NOMO-1 treated with DMSO at 0.1 percent for 48 hours (cell line): ENCODE measurements around the gene CDK14.
A peak's percentile ranks its signal among the peaks of the same experiment; 100 is the strongest.
"Not testable (repeated sequence)": the region's sequence is repeated elsewhere in the genome, so short reads cannot be mapped to it uniquely, and the experiment has no call there.

Source experiments
- DNase-seq: peaks from one replicate; lab custom pipeline; 2025; ENCODE audit not compliant: unreplicated experiment; lab: John Stamatoyannopoulos, UW

Gene CDK14

DNA sequence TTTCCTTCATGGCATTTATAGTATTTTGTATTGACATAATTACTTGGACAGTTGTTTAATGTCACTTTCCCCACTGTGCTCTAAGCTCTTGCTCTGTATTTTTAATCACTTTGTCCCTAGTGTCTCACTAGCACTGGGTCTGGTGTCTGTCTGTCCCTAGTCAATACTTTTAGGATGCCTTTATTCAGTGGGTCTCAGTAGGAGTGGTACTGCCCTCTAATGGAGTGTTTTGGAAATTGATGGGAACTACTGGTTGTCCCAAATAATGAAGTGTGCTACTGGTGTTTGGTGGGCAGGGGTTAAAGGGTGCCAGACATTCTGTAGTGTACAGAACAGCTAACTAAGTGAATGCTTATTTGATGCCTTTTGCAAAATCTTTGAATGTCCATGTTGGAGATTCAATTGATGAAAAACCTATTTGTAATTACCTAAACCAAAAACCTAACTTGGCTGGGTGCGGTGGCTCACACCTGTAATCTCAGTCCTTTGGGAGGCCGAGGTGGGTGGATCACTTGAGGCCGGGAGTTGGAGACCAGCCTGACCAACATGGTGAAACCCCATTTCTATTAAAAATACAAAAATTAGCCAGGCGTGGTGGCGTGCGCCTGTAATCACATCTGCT lies 33.3 kb downstream of the CDK14 start:
- DNase-seq = peak; percentile 85

DNA sequence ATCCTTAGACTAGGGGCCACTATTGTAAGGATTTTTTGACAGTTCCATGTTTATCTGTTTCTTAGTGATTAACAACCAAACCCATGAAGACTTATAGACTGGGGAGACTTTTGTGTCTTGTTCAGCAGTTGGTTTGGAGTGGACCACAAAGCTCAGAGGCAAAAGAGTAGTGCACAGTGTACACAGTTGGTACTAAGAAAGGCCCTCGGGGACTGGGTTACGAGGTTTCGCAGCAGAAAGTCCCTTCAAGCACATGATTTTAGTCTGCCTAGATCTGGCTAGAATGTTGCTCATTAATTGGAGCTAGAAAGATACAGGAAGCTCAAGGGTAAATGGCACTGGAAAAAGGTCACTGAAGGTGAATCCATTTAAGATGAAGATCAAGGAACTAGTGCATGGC lies 35.4 kb downstream of the CDK14 start:
- DNase-seq = no peak

DNA sequence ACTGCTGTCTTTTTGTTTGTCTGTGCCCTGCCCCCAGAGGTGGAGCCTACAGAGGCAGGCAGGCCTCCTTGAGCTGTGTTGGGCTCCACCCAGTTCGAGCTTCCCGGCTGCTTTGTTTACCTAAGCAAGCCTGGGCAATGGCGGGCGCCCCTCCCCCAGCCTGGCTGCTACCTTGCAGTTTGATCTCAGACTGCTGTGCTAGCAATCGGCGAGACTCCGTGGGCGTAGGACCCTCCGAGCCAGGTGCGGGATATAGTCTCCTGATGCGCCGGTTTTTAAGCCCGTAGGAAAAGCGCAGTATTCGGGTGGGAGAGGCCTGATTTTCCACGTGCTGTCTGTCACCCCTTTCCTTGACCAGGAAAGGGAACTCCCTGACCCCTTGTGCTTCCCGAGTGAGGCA lies 43.6 kb downstream of the CDK14 start:
- not testable (repeated sequence) for DNase-seq

DNA sequence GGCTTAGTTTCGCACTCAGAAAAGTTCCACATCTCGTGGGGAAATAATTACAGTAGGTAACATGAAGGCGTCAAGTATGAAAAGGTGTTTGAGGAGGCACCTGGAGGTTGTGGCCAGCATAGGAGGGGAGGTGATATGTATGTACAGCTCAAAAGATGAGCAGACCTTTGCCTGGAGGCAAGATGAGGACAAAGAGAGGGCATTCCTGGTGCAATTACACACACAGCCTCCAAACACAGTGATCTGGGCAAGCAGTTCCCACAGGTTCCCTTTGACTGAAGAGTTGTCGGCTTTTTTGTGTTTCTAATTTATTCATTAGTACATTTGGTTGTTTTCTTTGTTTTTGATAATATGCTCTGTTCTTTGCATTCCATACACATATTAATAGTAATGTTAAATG lies 46.9 kb downstream of the CDK14 start:
- DNase-seq = no peak

DNA sequence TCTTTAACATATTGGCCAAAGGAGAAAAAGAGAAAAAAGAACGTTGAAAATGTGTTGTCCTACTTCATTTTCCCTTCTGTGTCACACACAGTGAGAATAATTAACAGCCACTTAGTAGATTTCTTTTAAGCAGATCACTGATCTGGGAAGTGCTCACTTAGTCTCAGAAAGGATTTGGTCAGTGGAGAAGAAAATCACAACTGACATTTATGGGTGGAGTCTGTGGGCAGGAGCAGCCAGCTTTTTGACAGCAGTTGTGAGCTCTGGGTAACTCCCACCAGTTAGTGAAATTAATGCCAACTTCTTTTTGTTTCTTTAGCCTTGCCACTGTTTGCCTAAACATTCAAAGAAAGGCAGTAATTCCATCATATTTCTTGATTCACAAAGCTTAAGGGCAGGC lies 49.7 kb downstream of the CDK14 start:
- no peak for DNase-seq

DNA sequence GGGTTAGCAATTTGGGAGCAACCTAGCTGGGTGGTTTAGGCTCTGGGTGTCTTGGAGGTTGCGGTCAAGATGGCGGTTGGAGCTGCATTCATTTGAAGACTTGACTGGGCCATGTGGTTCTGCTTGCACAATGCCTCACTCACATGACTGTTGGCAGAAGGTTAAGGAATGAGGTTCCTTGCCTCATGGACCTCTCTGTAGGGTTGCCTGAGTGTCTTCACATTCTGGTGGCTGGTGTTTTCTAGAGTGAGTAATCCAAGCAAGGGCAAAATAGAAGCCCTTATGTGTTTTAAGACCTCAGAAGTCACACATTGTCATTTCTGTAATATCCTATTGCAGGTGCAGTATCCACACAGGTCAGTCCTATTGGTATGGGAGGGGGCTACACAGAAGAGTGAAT lies 52.0 kb downstream of the CDK14 start:
- DNase-seq = no peak

DNA sequence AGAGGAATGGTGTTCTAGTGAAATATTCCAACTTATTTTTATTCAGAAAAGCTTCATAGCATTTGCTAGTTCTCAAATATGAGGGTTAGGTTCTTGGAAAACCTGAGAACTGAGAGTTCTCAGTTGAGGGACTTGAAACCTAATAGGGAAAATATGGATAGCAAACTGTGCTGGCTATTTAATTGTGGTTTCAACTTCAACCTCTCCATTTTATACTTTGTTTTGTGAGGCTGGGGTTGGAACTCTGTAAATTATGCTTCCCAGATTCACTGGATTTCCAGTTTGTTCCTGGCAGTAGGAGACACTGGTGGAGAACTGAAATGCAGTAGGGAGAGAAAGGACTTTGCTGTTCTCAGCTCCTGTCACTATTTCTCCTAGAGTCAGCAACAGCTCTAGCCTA lies 52.7 kb downstream of the CDK14 start:
- no peak for DNase-seq

DNA sequence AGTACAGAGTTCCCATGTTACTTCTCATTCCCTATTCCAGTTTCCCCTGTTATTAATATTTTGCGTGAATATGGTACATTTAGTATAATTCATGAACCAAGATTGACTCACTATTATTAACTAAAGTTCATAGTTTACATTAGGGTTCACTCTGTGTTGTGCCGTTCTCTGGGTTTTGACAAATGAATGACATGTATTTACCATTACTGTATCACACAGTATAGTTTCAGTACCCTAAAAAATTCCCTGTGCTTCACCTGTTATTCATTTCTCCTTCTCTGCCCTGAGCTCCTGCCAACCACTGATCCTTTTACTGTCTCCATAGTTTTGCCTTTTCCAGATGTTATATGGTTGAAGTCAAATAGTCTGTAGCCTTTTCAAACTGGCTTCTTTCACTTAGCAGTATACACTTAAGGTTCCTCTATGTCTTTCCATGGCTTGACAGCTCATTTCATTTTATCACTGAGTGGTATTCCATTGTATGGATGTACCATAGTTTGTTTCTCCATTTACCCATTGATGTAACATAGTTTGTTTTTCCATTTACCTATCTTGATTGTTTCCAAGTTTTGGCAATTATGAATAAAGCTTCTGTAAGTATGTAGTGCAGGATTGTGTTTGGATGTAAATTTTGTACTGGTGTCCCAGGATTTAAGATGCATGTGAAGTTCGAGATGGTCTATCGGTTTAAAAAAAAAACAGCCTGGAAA lies 58.8 kb downstream of the CDK14 start:
- no peak for DNase-seq

DNA sequence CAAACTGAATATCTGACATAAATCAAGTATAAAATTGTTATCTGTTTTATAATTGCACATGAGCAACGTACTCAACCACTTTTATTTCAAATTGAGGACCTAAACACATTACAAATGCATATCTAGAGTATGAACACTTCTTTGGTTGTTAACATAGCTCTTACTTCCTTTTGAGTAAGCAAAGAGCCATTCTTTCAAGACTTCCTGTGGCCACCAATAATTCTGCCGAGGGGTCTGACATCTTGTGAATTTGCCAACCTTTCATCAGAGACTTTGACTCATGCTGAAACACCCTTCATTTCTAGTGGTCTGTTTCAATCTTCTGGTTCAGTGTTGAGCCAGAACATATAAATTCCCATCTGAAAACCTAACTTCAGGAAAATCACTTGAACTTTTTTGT lies 59.4 kb downstream of the CDK14 start:
- peak; percentile 73 for DNase-seq

DNA sequence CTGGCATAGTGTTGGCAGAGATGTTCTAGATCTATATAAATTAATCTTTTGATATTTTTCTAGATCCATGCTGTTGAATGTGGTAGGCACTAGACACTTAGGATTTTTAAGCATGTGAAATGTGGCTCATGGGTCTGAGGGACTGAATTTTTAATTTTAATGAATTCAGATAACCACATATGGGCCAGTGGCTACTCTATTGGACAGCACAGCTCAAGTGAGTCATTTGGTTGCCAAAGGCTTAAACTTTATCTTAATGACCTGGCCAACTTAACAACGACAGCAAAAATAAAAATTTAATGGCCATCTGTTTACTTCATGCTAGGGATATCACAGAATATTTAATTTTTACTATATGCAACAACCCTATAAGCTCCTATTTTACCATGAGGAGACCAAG lies 61.4 kb downstream of the CDK14 start:
- no peak for DNase-seq

DNA sequence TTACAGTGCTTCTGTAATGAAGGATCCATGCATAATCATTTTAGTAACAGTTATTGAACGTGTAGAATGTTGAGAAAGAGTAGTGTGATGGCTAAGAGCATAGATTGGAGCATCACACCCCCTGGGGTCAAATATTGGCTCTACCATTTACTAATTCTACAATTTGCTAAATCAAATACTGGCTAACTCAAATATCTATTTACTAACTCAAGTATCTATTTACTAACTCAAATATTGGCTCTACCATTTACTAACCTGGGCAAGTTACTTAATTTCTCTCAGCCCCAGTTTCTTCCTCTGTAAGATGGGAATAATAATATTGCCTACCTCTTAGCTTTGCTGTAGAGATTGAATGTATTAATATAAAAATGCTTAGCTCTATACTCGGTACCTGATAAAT lies 64.0 kb downstream of the CDK14 start:
- DNase-seq = no peak

DNA sequence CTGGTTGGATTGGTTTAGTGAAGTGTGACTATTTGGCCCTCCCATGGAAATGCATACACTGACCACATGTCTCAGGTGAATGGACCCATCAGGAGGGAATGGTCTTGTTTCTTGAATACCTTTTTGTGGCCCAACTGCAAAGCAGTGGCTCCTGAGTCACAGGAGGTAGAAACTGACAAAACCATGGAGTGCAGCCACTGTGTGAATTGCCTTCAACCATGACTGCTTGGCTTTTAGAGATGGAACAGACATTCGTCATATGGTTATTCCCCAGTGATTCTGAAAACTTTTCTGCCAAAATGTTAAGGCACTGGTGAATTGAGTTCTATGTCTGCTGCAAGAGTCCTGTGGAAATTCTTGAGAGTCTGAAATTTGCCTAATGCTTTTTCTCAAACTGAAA lies 64.7 kb downstream of the CDK14 start:
- no peak for DNase-seq

DNA sequence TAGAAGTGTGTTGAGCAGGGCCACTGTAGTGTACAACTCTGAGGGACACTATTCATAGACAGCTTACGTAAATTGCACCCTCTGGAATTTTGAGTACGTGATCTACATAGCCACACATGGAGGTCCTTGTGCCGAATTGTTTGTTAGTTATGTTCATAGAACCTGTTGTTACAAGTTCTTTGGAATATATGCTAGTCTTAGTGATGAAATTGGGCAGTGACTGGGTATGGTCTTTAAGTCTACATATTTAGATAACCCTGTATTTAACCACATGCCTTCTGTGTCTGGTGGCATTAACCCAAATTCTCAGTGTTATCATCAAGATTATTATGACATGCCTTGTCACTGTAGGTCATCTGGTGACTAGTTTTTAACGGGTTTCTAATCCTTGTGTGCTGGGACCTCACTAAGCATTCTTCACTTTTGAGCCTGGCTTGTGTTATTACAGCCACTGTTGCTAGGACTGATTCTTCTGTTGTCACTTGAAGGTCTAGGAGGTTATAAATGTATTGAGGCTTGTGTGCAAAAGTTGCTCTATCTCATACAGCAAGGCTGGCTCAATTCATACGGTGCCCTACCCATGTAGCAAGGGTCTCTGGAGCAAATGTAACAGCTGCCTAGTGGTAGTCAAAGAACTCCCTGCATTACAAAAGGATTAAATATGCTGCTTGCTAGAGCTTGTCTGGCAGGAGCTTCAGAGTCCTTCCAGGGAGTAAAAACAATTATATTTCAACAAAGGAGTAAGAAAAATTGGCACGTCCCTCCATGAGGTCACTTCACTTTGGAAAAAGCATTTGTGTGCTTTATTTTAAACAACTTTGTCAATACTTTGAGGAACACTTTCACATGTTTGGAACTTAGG lies 65.4 kb downstream of the CDK14 start:
- no peak for DNase-seq

DNA sequence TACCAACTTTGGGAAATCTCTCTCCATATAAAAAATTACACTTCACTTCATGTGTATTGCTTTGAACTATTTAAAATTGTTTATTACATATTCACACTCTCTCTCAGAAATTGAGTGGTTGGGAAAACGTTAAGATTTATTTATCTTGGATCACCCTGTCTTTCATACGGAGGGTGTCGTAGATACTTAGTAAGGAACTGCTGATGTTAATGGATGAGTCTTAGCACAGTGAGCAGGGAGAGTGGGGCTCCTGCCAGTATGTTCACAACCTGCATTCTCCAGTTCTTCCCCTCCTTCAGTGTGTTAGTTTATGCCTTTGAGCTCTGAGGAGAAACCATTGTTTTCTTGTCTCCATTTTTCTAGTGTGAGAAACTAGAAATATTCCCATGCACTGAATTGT lies 67.1 kb downstream of the CDK14 start:
- DNase-seq = no peak

DNA sequence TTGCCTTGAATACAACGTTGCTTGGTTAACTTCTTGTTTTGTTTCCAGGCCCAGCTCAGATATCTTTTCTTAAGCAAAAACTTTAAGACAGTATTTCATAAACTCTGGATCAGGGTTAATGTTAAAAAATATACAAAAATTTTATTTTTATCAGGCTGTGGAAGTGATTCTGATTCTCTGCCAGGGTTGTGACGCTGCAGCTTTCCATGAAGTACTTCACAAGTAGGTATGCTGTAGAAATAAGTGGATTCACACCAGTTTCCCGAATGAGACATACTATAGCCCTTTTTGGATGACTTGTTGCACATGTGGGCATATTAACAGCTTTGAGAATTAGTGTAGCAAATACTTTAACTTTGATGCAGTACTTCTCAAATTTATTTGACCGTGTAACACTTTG lies 70.1 kb downstream of the CDK14 start:
- peak; percentile 54 for DNase-seq

DNA sequence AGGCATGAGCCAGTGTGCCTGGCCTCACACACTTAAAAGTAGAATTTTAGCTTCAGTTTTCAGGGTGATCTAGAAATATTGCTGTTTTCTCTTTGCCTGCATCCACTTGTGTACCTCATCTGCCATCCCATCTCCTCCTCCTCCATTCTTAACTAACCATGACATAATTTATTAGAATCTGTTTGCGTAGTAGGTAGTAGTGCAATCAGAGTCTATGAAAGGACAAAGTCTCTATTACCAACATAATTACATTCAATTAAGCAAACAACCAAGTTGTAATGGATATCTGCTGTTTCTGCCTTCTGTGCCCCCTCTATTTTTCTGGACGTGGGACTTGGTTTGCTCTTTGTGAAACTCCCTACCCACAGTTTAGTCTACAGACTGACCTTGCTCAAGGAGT lies 72.9 kb downstream of the CDK14 start:
- DNase-seq = no peak

DNA sequence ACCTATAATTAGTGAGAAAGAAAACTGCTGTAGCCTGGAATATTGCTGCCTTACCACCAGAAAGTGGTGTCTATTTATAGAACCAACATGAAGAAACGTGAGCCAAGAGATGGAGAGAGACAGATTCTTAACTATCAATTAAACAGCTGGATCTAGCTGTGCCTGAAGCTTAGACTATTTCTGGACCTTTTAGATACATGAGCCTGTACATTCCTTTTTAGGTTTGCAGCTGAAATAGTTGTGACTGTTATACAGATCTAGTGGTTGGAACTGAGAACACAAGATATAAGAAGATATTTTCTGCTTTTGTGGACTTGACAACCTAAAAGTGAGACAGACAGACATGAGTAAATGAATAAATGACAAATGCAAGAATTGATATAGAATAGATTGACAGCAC lies 73.4 kb downstream of the CDK14 start:
- no peak for DNase-seq

DNA sequence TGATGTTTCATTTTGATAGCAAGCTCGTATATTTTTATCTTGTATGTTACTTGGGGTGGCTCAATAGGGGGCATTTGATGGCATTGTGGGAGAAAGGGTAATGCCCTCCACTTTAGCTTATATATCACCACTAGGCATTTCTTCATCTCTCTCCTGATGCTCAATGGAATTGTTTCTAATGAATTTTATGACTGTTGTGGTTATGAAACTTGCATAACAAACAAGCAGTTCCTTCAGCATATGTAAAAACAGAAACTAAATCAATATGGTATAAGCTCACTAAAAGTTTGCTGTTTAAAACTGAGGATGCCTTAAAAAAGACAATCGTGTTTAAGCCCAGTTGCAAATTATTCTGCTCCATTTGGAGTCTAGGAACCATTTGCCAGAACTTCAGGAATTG lies 75.5 kb downstream of the CDK14 start:
- DNase-seq = peak; percentile 56

DNA sequence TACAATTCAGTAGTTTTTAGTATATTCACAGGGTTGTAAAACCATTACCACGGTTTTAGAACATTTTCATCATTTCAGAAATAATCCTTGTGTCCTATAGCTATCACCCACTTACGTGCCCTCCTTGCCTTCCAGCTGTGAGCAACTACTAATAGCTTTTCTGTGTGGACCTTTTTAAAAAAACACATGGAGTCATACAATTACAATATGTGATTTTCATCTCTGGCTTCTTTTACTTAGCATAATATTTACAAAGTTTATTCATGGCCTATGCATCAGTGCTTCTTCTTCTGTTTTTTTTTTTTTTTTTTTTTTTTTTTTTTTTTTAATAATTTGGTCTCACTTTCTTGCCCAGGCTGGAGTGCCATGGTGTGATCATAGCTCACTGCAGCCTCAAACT lies 76.1 kb downstream of the CDK14 start:
- no peak for DNase-seq

DNA sequence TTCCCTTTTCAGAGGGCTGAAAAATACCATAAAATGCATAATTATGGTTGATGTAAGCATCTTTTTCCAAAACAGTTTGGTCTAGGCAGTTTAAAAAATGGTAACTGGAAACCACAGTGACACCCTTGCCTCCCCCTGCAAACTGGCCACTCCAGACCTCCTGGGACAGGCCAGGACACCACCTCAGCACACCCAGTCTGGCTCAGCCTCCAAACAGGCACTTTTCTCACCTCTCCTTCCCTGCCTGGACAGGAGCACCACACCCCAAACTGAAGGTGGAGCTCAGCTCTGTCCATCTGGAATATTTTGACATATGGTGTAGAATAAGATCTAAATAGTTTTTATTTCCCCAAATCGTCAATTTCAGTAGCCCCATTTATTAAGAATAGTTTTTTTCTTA lies 78.5 kb downstream of the CDK14 start:
- DNase-seq = no peak

DNA sequence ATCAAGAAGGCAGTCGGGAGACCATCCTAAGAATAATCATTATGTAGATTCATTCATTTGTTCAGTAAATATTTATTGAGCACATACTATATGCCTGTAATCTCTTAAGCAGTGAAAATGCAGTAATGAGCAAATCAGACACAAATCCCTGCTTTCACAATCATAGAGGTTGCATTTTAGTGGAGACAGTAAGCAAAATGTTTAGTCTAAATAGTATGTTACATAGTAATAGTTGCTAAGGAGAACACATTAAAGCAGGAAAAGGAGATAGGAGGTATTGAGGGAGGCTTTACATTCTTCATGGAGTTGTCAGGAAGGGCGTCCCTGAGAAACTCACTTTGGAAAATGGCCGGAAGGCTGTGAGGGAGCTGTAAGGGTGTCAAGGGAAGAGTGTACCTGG lies 79.9 kb downstream of the CDK14 start:
- no peak for DNase-seq
